Nephron (organoid): ENCODE results near the gene GPR141.

Experiments
- H3K27ac Mint-ChIP-seq, 3 experiments: 2 replicates each; pipeline ENCODE4 v1.8.0; 2020; ENCODE audit warnings: mixed read lengths in 3 of 3, mild to moderate bottlenecking in 2 of 3, moderate library complexity in 1 of 3
- H3K27me3 Mint-ChIP-seq: 2 replicates; pipeline ENCODE4 v1.8.0; 2021; ENCODE audit warnings: low read depth, mild to moderate bottlenecking, moderate library complexity, mixed read lengths
- H3K36me3 Mint-ChIP-seq: 2 replicates; pipeline ENCODE4 v1.8.0; 2020; ENCODE audit warnings: low read depth, mixed read lengths
- H3K4me1 Mint-ChIP-seq: 2 replicates; pipeline ENCODE4 v1.8.0; 2020; ENCODE audit warnings: mixed read lengths
- H3K4me3 Mint-ChIP-seq, 3 experiments: 2 replicates each; pipeline ENCODE4 v1.8.0; 2020; ENCODE audit warnings: mild to moderate bottlenecking in 3 of 3, mixed read lengths in 3 of 3, moderate library complexity in 2 of 3
- H3K9me3 Mint-ChIP-seq: 2 replicates; pipeline ENCODE4 v1.8.0; 2020; ENCODE audit warnings: mixed read lengths
- CTCF ChIP-seq, 3 experiments: fragments of 200-600 bp; sonication (generic); IDR thresholded peaks; one replicate each; pipeline ENCODE4 v1.5.0; 2021; ENCODE audit warnings: antibody characterized with exemption in 3 of 3; ENCODE audit not compliant: unreplicated experiment in 3 of 3

Gene GPR141

GRCh38 chr7:37729181-37729580 is 45.6 kb downstream of the GPR141 start:
- no peak for TF ChIP-seq CTCF (IDR thresholded peaks at IDR 0.05; ENCODE audit: unreplicated experiment in 3 of 3)
- H3K4me3 Mint-ChIP-seq, result no peak overlapping the region
- no peaks in the 10 kb centered on the region for H3K27me3 Mint-ChIP-seq
- no peaks in the 10 kb centered on the region for H3K36me3 Mint-ChIP-seq
- H3K27ac Mint-ChIP-seq, result no peak overlapping the region
- H3K9me3 Mint-ChIP-seq, result no peaks in the 10 kb centered on the region
- H3K4me1 Mint-ChIP-seq, result peaks cover 5% of the 10 kb centered on the region

- H3K36me3 Mint-ChIP-seq, result no peaks in the 10 kb centered on the region
- H3K27me3 Mint-ChIP-seq, result no peaks in the 10 kb centered on the region
- H3K4me1 Mint-ChIP-seq, result peaks cover 5% of the 10 kb centered on the region
- H3K27ac Mint-ChIP-seq, result no peak overlapping the region
- no peak overlapping the region for H3K4me3 Mint-ChIP-seq
- no peaks in the 10 kb centered on the region for H3K9me3 Mint-ChIP-seq
- no peak for TF ChIP-seq CTCF (IDR thresholded peaks at IDR 0.05; ENCODE audit: unreplicated experiment in 3 of 3)
Measured at GRCh38 chr7:37730501-37730900, 46.9 kb downstream of the GPR141 start.

GRCh38 chr7:37732253-37732652 is 48.7 kb downstream of the GPR141 start:
- Mint-ChIP-seq H3K4me1 (peaks cover 5% of the 10 kb centered on the region), H3K9me3 (no peaks in the 10 kb centered on the region), H3K27me3 (no peaks in the 10 kb centered on the region), H3K36me3 (no peaks in the 10 kb centered on the region), H3K4me3 (no peak overlapping the region), H3K27ac (no peak overlapping the region)
- peak; percentile 12 to 49 (median 30) for TF ChIP-seq CTCF (IDR thresholded peaks at IDR 0.05; ENCODE audit: unreplicated experiment in 3 of 3)

GRCh38 chr7:37732888-37733287 is 49.3 kb downstream of the GPR141 start:
- H3K27ac Mint-ChIP-seq, result no peak overlapping the region
- no peaks in the 10 kb centered on the region for H3K9me3 Mint-ChIP-seq
- no peaks in the 10 kb centered on the region for H3K27me3 Mint-ChIP-seq
- peaks cover 6% of the 10 kb centered on the region for H3K4me1 Mint-ChIP-seq
- no peaks in the 10 kb centered on the region for H3K36me3 Mint-ChIP-seq
- no peak for TF ChIP-seq CTCF (IDR thresholded peaks at IDR 0.05; ENCODE audit: unreplicated experiment in 3 of 3)
- H3K4me3 Mint-ChIP-seq, result no peak overlapping the region

GRCh38 chr7:37735196-37735595 is 51.6 kb downstream of the GPR141 start:
- H3K27ac Mint-ChIP-seq, result no peak overlapping the region
- H3K4me3 Mint-ChIP-seq, result no peak overlapping the region
- no peak for TF ChIP-seq CTCF (IDR thresholded peaks at IDR 0.05; ENCODE audit: unreplicated experiment in 3 of 3)
- no peaks in the 10 kb centered on the region for H3K27me3 Mint-ChIP-seq
- H3K9me3 Mint-ChIP-seq, result no peaks in the 10 kb centered on the region
- H3K4me1 Mint-ChIP-seq, result peaks cover 14% of the 10 kb centered on the region
- no peaks in the 10 kb centered on the region for H3K36me3 Mint-ChIP-seq

- Mint-ChIP-seq H3K36me3 (no peaks in the 10 kb centered on the region), H3K27me3 (no peaks in the 10 kb centered on the region), H3K4me3 (no peak overlapping the region), H3K27ac (peak overlapping the region in 2 of 3 experiments; percentile 64 to 86), H3K9me3 (no peaks in the 10 kb centered on the region), H3K4me1 (peaks cover 8% of the 10 kb centered on the region)
- no peak for TF ChIP-seq CTCF (IDR thresholded peaks at IDR 0.05; ENCODE audit: unreplicated experiment in 3 of 3)
Measured at GRCh38 chr7:37738321-37738720, 54.8 kb downstream of the GPR141 start.
